Fibroblast of the aortic adventitia (primary cell): Measurements from ENCODE around the gene PPARA. TPM values are rescaled to one million over a fixed set of nuclear protein-coding genes. Genes with fewer than 3 reads are reported as not detected.
"Not testable (repeated sequence)": the region's sequence is repeated elsewhere in the genome, so short reads cannot be mapped to it uniquely, and the experiment has no call there.

ENCODE experiments used
- DNase-seq: peaks from one replicate; pipeline ENCODE4 v3.0.0-alpha.2; 2010; ENCODE audit warnings: low read depth
- H3K4me3 ChIP-seq: 2 replicates; pipeline ENCODE4 v1.5.1; 2011; ENCODE audit warnings: low read depth, mild to moderate bottlenecking, control low read depth, low read length, moderate library complexity
- CTCF ChIP-seq: IDR thresholded peaks from 2 replicates; pipeline ENCODE4 v1.5.1; 2011; ENCODE audit warnings: mild to moderate bottlenecking, low read length, control low read depth, inconsistent platforms; ENCODE audit not compliant: insufficient read depth
- total RNA-seq: library from RNA; depleted of rRNA; stranded (reverse); fragments of >200 nt; gene quantifications from 2 replicates; pipeline ENCODE4 v1.2.3, GENCODE V29; 2012; ENCODE audit warnings: low replicate concordance

PPARA gene
- total RNA-seq, 1 donor, result 13.4 TPM

GRCh38 chr22:46134111-46134705 is 16.1 kb upstream of the PPARA start:
- no peak overlapping the region for H3K4me3 ChIP-seq
- no peak for DNase-seq
- TF ChIP-seq CTCF, result no peak

GRCh38 chr22:46135611-46136485 is 14.5 kb upstream of the PPARA start:
- H3K4me3 ChIP-seq, result no peak overlapping the region
- DNase-seq, result no peak
- no peak for TF ChIP-seq CTCF

GRCh38 chr22:46136486-46137217 is 13.7 kb upstream of the PPARA start:
- no peak for TF ChIP-seq CTCF
- no peak for DNase-seq
- no peak overlapping the region for H3K4me3 ChIP-seq

GRCh38 chr22:46137218-46137766 is 13.0 kb upstream of the PPARA start:
- no peak overlapping the region for H3K4me3 ChIP-seq
- TF ChIP-seq CTCF, result no peak
- DNase-seq, result no peak

- no peak for DNase-seq
- H3K4me3 ChIP-seq, result no peak overlapping the region
- no peak for TF ChIP-seq CTCF
These were observed 12.1 kb upstream of the PPARA start for GRCh38 chr22:46138058-46138797.

GRCh38 chr22:46139417-46139816 is 10.9 kb upstream of the PPARA start:
- not testable (repeated sequence) for H3K4me3 ChIP-seq, DNase-seq
